ENCODE results near the gene GALNT6. TPM values are rescaled to one million over a fixed set of nuclear protein-coding genes. Genes with fewer than 3 reads are reported as not detected.

The GALNT6 gene, protein sequence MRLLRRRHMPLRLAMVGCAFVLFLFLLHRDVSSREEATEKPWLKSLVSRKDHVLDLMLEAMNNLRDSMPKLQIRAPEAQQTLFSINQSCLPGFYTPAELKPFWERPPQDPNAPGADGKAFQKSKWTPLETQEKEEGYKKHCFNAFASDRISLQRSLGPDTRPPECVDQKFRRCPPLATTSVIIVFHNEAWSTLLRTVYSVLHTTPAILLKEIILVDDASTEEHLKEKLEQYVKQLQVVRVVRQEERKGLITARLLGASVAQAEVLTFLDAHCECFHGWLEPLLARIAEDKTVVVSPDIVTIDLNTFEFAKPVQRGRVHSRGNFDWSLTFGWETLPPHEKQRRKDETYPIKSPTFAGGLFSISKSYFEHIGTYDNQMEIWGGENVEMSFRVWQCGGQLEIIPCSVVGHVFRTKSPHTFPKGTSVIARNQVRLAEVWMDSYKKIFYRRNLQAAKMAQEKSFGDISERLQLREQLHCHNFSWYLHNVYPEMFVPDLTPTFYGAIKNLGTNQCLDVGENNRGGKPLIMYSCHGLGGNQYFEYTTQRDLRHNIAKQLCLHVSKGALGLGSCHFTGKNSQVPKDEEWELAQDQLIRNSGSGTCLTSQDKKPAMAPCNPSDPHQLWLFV
- 10 to 100 TPM in 1 of 4 donors, 1 to 10 TPM in 3; 1.1 to 13.8 (median 3.3) TPM for total RNA-seq

DNA sequence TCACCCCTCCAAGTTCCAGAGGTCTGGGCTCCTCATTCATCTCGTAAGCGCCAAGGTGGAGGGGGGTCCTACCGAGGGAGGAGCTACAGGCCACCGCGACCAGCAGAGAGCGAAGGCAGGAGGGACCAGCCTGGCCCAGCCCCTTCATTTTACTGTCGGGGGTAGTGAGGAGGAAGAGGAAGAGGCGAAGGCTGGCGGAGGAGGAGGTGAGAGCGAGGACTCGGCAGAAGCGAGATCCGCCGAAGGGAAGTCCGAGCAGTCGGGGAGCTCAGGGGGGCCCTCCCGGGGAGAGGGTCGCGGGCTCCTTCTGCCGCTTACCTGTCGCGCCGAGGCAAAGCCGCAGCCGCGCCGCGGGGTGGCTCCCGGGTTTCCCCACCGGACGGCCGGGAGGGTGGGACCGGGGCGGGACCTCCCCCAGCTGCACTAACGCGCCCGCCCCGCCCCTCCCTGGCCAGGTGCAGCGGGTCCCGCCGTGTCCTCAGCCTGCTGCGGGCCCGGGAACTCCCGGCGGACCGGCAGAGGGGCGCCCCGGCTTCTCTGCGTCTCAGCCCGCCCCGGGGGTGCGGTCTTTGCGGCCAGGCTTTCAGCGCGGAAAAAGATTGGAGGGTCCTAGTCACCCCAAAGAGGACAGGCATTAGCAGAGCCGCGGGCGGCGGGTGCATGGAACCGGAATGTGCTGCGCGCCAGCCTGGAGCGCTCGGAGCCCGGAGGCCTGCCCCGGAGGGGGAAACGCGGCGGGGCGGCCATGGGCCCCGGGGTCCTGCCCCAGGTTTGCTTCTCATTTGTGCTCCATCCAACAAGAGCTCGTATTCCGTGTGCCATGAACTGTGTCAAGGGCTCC is at the start of gene GALNT6:
Gene GALNT6, minus strand, starts transcription at position 124 of the 841 bp plus-strand sequence. CDS start 11,625 bp downstream, outside the sequence.
- no peak for TF ChIP-seq CTCF (IDR thresholded peaks at IDR 0.05; ENCODE audit: low read depth)

- no peak for TF ChIP-seq CTCF (IDR thresholded peaks at IDR 0.05; ENCODE audit: low read depth)
These were observed 48.1 kb upstream of the GALNT6 start for GRCh38 chr12:51439330-51439729.

GRCh38 chr12:51437431-51437830 is 46.2 kb upstream of the GALNT6 start:
- TF ChIP-seq CTCF (IDR thresholded peaks at IDR 0.05; ENCODE audit: low read depth) = no peak

- TF ChIP-seq CTCF (IDR thresholded peaks at IDR 0.05; ENCODE audit: low read depth) = no peak
These were observed 43.1 kb upstream of the GALNT6 start for GRCh38 chr12:51434305-51434704.

DNA sequence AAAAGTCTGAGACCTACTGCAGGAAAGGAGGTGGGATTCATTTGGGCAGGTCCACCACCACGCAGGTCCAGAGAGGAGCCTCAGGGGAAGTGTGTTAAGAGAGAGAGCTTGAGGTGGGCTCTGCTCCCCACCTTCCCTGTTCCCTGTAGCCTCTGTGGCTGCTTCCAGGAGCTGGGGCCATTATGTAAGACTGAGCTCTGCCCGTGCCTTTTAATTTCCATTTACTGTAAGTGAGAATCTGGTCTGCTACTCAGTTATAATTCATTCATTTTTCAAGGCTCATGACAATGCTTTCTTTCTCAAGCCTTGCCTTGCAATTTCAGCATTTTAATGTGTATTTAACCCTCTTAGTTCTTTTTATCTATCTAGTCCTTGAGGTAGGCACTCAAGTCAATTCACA is 41.7 kb upstream of the GALNT6 start:
- no peak for TF ChIP-seq CTCF (IDR thresholded peaks at IDR 0.05; ENCODE audit: low read depth)

GRCh38 chr12:51430196-51430895 is 39.1 kb upstream of the GALNT6 start:
- TF ChIP-seq CTCF (IDR thresholded peaks at IDR 0.05; ENCODE audit: low read depth) = no peak

Data from subcutaneous adipose tissue (tissue), 4 donors.